ENCODE data around the gene ANKRD12. TPM values are rescaled to one million over a fixed set of nuclear protein-coding genes. Genes with fewer than 3 reads are reported as not detected.

ANKRD12 gene
- total and polyA plus RNA-seq, 10 of the 15 experiments (the other 5 are each of a cell fraction or from before 2014, with no cell fraction given) = 5.9 to 45.7 (median 20.2) TPM

GRCh38 chr18:9148203-9148552 lies 11.6 kb downstream of the ANKRD12 start (continued):
- TF ChIP-seq ZBED1 (IDR thresholded peaks at IDR 0.05; ENCODE audit: borderline replicate concordance) = no peak
- TF ChIP-seq RAD21 (IDR thresholded peaks at IDR 0.05; ENCODE audit: insufficient read depth, low read depth, low read length) = no peak
- TF ChIP-seq IRF3 (IDR thresholded peaks at IDR 0.05) = no peak
- TF ChIP-seq SMAD1 (IDR thresholded peaks at IDR 0.05; ENCODE audit: low read depth, partially characterized antibody) = no peak
- no peak for TF ChIP-seq SMC3 (IDR thresholded peaks at IDR 0.05; ENCODE audit: borderline replicate concordance, low read length)

DNA sequence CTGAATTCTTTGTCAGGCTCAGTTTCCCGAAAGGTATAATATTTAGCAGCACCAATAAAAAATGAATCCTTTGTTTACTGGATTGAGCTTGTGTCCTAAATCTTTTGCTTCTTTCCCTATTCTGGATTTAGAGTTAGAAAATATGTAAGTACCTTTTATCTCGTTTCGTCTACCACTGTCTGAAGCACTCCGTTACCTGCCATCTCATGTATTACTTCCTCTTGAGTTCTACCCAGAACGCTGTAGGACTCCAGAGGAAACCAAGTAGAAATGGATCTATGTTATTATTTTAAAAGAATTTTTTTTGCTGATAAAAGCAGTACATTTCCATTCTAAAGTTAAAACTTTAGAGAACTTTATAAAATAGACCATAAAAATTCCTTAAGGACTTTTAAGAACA lies 13.5 kb downstream of the ANKRD12 start:
- TF ChIP-seq ZNF207 (IDR thresholded peaks at IDR 0.05; ENCODE audit: borderline replicate concordance) (no peak), JUND (IDR thresholded peaks at IDR 0.05; ENCODE audit: low read depth, low read length) (no peak), SUZ12 (IDR thresholded peaks at IDR 0.05; ENCODE audit: unreplicated experiment) (no peak), SIN3A (IDR thresholded peaks at IDR 0.05; ENCODE audit: low read depth, low read length) (no peak), BCL11A (IDR thresholded peaks at IDR 0.05; ENCODE audit: low read depth, low read length) (no peak), ZNF217 (IDR thresholded peaks at IDR 0.05) (no peak), CHD4 (IDR thresholded peaks at IDR 0.05) (no peak), POLR2AphosphoS5 (IDR thresholded peaks at IDR 0.05; ENCODE audit: low read length) (no peak), HDGF (IDR thresholded peaks at IDR 0.05) (no peak), RB1 (IDR thresholded peaks at IDR 0.05; ENCODE audit: borderline replicate concordance) (no peak), RFX5 (IDR thresholded peaks at IDR 0.05; ENCODE audit: low read depth, low read length) (no peak), NR2C2 (IDR thresholded peaks at IDR 0.05; ENCODE audit: borderline replicate concordance, control insufficient read depth, insufficient read length, low read depth) (no peak), ZBTB4 (CRISPR knock-in tag; IDR thresholded peaks at IDR 0.05) (no peak), NRF1 (conservative IDR thresholded peaks at IDR 0.05; ENCODE audit: low read depth, low read length) (no peak)
- 0 out of 2 replicates have a peak overlapping the region, but pooled peaks have one; percentile 0 for H3K4me2 ChIP-seq (ENCODE audit: control insufficient read depth, insufficient read depth)
- no peaks in the 10 kb centered on the region for H3K27me3 ChIP-seq (replicated peaks in 1 of 2; ENCODE audit: control insufficient read depth in 2 of 2, insufficient read depth in 2 of 2, low read length in 1 of 2)
- BruUV-seq (replicated peaks) = no TSS peak
- H2AFZ ChIP-seq (ENCODE audit: control insufficient read depth, low read depth, low read length) = no peak overlapping the region
- in situ Hi-C loops (cut with MboI) (loop anchor here (10.0 kb wide), 1 partner anchor 155 kb away; no protein-coding TSS in a partner anchor), intact Hi-C loops (cut with micrococcal nuclease; ENCODE audit: unreplicated experiment) (no loop called here)
- peaks cover 3% of the 10 kb centered on the region for H3K9me3 ChIP-seq (replicated peaks; ENCODE audit: control insufficient read depth, insufficient read depth, low read length)
- ChIA-PET POLR2A (interaction anchor here (1.1 kb wide), 2 partner anchors 48 to 67 kb away, joined by 3 read pairs; no protein-coding TSS in a partner anchor), CTCF (interaction anchor here (0.6 to 1.9 kb wide), 9 partner anchors 11 to 388 kb away, joined by 3 to 11 read pairs (median 4); no protein-coding TSS in a partner anchor), RAD21 (ENCODE audit: unreplicated experiment) (interaction anchor here (0.6 to 2.5 kb wide), 8 partner anchors 40 to 468 kb away, joined by 3 to 8 read pairs (median 4); no protein-coding TSS in a partner anchor), SMC1A (ENCODE audit: uncharacterized antibody, unreplicated experiment) (interaction anchor here (1.1 to 2.0 kb wide), 8 partner anchors 11 to 162 kb away, joined by 3 to 6 read pairs (median 4); no protein-coding TSS in a partner anchor)
- no peak overlapping the region for H3K27ac ChIP-seq (ENCODE audit: control insufficient read depth, insufficient read depth)
- ATAC-seq (no peak), DNase-seq (ENCODE audit: low read depth, low spot score) (no peak), FAIRE-seq (no peak)
- H3K36me3 ChIP-seq (ENCODE audit: control insufficient read depth in 2 of 2, insufficient read depth in 2 of 2, low read length in 1 of 2) = peaks cover 0 to 2% of the 10 kb centered on the region in 2 experiments; a peak in 2 of 4 replicates
- no peaks in the 10 kb centered on the region for H4K20me1 ChIP-seq (ENCODE audit: control insufficient read depth, insufficient read depth)
- WGBS (ENCODE audit: insufficient coverage, insufficient replicate concordance, low lambda C conversion rate, missing lambda C conversion rate) = 41% methylated on average over 5 of the region's 5 CpGs
- no peak overlapping the region for H3K9ac ChIP-seq (ENCODE audit: control insufficient read depth, insufficient read depth, low read length)
- H3K4me3 ChIP-seq = no peak overlapping the region; the same call in 1 of the 2 replicates
- H3K79me2 ChIP-seq (ENCODE audit: control insufficient read depth, insufficient read depth, low read length) = peaks cover 96% of the 10 kb centered on the region
- peaks cover 31% of the 10 kb centered on the region for H3K4me1 ChIP-seq (ENCODE audit: control insufficient read depth, insufficient read depth, low read length)

Data from GM12878 (cell line).